Measurements from ENCODE around the gene RBMS3.

- TF ChIP-seq, protein P1, sequence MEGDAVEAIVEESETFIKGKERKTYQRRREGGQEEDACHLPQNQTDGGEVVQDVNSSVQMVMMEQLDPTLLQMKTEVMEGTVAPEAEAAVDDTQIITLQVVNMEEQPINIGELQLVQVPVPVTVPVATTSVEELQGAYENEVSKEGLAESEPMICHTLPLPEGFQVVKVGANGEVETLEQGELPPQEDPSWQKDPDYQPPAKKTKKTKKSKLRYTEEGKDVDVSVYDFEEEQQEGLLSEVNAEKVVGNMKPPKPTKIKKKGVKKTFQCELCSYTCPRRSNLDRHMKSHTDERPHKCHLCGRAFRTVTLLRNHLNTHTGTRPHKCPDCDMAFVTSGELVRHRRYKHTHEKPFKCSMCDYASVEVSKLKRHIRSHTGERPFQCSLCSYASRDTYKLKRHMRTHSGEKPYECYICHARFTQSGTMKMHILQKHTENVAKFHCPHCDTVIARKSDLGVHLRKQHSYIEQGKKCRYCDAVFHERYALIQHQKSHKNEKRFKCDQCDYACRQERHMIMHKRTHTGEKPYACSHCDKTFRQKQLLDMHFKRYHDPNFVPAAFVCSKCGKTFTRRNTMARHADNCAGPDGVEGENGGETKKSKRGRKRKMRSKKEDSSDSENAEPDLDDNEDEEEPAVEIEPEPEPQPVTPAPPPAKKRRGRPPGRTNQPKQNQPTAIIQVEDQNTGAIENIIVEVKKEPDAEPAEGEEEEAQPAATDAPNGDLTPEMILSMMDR (IDR thresholded peaks at IDR 0.05): no peak
- no peak for TF ChIP-seq POLR2A (IDR thresholded peaks at IDR 0.05)
These were observed 356.2 kb downstream of the RBMS3 start for GRCh38 chr3:29637068-29637467.
